Erythroblast (primary cell): ENCODE measurements around the gene SPSB4.

Experiments
- DNase-seq, 2 experiments: peaks; one replicate each; lab custom pipeline; 2025; lab: John Stamatoyannopoulos, UW
- GATA1 ChIP-seq: IDR thresholded peaks from 2 replicates; pipeline ENCODE4 v1.6.1; 2011; ENCODE audit warnings: low read depth, mild to moderate bottlenecking, control low read depth, low read length, moderate library complexity
- POLR2A ChIP-seq: IDR thresholded peaks from 2 replicates; pipeline ENCODE4 v1.6.1; 2011; ENCODE audit warnings: mild to moderate bottlenecking, low read length

Gene SPSB4

DNA sequence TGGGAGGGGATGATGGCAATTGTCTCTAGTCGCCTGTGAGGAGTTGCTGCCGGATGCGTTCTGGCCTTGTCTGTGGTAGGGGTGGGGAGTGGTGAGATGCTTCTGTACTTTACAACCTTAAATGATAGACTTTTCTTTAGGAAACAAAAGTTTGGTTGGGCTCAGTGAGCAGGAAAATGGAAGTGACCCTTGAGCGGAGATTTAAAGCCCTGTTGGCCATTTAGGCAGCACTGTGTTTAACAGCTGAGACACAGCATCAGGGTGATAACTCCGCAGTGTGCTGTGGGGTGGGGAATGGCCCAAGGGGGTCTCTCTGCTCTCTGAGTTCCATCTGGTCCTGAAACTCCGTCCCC, 36.6 kb downstream of the SPSB4 start:
- no peak for TF ChIP-seq POLR2A
- TF ChIP-seq GATA1: no peak

DNA sequence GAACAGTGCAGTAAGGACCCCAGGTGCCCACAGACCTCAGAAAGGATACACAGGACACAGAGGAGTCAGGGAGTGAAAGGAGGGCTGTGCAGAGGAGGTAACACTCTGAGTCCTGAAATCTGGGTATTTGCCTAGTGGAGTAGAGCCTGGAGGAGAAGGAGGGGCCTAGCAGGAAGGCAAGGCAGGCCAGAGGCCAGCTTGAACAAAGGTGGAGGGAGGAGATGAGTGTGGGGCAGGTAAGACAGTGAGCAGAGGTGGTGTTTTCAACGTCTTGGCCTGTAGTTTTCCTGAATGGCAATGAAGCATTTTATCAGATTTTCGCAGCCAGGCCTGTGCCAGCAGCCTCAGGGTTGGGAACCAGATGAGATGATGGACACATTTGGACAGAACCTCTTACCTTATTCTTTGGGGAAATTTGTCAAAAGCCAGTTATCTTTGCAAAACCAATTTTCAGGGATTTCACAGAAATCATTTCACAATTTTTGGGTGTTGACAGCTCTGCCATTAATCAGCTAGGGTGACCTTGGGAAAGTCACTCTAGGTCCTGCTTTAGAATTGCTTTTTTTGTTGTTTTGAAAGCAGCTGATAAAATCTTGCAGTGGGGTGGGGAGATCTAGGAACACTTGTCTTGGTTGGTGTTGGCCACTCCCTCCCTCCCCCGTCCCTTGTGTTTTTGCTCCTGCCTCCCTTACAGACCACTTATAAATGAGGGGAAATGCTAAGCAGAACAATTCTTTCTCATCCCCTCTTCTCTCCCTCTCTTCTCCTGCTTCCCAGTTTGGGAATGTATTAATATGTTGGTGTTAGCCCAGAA, 38.4 kb downstream of the SPSB4 start:
- no peak for TF ChIP-seq POLR2A
- no peak for TF ChIP-seq GATA1
- no peak for DNase-seq

More for the DNA sequence above, 36.6 kb downstream of the SPSB4 start:
- DNase-seq: no peak

DNA sequence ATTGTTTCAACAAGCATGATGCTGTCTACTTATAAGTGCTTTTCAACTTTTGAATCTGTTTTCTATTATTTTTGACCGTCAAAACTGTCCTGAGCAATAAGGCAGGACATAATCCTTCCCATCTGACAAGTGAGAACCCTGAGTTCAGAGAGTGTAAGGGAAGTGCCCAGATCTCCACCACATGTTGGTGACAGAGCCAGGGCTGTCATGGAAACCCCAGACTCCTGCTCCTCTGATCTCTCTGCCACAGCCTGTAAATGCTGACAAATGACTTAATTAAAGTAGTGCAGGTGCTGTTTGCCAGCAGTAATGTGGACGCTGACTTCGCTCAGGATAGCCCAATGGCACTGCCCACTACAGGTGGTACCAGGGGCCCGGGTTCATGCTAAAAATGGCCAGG, 40.3 kb downstream of the SPSB4 start:
- TF ChIP-seq GATA1 (no peak), POLR2A (no peak)
- DNase-seq: no peak

DNA sequence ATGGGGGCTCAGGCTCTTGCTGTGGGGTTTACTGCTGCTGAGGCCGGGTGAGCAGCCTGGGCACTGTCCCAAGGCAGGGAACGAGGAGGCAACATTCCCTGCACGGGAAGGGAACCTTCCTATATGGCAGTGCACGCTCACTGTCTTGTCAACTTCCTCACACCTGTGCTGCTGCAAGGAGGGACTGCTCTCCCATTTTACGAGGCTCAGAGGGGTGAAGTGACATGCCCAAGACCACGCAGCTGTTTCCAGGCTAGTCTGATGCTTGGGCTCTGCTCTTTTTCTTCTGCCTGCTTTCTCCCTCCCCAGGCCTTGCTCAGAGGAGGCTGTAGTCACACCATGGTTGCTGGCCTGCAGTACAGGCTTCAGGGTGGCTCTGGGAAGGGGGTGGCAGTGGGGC, 41.5 kb downstream of the SPSB4 start:
- no peak for DNase-seq
- TF ChIP-seq GATA1 (no peak), POLR2A (no peak)

DNA sequence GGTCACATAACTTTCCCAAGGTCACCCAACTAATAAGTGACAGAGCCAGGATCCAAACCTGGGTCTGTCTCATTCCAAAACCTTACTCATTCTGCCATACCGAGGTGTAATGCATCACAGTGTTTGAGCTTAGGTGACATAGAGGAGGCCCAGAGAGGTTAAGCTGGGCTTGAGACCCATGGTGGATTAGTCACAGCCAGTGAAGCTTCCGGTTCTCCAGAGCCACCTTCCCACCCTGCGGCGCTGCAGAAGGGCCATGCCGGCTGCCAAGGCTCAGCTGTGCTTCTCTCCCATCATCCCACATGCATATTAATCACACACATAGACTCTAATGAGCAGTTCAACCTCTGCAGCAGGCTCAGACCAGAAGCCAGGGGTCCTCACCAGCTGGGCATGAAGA, 42.2 kb downstream of the SPSB4 start:
- TF ChIP-seq POLR2A (no peak), GATA1 (no peak)

DNA sequence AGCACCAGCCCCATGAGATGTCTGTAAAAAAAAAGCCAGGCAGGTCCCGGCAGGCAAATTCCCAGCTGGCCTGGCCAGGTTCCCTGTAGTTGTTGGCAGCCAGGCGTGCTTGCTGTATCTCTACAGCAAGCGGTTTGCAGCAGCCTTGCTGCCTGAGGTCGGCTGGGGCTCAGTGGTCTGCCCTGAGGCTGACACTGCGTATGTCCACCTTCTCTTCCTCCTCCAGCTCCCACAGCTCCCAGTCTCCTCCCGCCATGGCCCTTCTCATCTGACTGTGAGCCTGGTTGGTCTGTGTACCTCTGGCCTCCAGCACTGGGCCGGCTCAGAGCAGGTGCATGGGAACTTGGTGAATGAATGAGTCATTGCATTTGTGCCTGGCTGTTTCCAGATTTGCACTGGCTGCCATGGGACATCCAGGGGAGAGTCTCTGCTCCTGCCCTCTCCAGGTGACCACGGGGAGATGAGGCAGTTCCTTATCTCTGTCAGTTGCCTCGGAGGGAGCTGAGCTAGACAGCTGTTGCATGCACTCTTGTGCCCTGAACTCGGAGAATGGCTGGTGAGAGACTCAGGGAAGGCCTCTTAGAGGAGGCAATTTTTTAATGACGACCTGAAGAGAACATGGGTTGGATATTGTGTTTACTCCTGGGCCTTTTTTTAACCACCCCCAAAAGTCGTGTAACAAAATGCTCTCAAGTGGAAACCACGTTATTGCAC, 43.0 kb downstream of the SPSB4 start:
- DNase-seq: no peak

More for the DNA sequence above, 42.2 kb downstream of the SPSB4 start:
- DNase-seq: no peak

DNA sequence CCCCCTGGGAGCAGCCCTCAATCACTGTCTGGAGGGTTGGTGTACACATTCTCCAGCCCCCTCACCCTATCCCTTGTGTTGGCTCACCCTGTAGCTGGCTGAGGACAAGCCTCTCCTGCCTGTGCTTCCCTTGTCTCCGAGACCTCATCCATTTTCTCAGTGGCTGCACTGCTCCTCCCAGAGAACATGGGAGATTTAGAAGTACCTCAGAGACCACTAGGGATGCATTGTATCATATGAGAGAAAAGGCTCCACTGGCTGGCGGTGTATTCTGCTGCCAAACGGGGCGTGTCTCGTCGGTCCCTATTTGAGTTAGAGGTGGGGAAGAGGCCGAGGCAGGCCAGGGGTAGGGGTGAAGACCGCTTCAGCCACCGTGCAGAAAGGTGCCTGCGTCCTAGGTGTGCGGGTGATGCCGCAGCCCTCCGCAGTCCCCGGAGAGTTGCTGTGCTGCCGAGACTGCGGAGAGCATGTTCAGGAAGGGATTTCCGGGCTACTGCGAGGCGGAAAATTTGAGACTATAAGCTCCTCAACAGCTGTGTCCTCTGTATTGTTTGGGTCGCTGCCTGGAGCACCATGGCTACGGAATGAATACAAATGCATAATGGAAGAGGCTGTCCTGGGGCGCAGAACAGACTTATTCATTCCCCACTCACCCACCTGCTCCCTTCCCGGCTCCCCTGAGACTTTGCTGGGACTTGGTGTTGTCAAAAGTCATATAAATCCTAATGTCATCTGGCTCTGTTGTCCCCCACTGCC, 43.8 kb downstream of the SPSB4 start:
- TF ChIP-seq GATA1: no peak
- no peak for TF ChIP-seq POLR2A

More for the DNA sequence above, 43.0 kb downstream of the SPSB4 start:
- TF ChIP-seq POLR2A: no peak
- no peak for TF ChIP-seq GATA1

DNA sequence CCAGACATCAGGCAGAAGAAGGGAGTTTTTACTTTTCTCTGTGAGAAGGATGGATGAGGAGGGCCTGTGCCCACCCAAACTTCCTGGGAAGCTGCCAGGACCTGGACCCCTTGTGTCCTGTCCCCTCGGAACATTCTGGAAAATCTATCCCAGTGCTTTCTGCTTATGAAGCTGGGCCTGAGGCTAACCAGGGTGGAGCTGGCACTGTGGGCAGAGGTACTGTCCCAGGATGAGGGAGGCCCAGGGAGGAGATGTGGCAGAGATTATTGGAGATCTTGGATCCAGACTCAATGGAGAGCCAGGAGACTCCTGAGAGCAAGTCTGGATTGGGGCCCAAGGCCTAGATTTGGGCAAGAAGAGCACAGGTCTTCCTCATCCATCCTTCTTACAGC, 44.4 kb downstream of the SPSB4 start:
- DNase-seq: no peak
- TF ChIP-seq GATA1 (no peak), POLR2A (no peak)

More for the DNA sequence above, 43.8 kb downstream of the SPSB4 start:
- DNase-seq: no peak

DNA sequence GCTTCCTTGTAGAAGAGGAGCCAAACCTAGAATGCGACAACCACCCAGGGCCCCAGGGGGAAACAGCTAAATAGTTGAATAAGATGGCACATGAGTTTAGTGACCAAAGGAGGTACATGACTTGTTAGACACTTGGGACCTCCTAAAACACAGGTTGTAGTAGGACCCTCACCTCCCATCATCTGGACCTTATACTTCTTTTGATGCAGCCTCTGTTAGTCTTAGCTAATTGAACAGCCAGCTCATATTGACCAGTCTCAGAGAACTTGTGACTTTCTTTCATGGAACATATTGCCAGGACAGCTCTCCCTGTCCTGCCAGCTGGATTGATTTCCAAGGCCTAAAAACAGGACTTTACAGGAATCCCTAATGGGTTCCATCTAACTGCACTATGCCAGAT, 45.0 kb downstream of the SPSB4 start:
- DNase-seq: no peak
- TF ChIP-seq GATA1: no peak
- no peak for TF ChIP-seq POLR2A

DNA sequence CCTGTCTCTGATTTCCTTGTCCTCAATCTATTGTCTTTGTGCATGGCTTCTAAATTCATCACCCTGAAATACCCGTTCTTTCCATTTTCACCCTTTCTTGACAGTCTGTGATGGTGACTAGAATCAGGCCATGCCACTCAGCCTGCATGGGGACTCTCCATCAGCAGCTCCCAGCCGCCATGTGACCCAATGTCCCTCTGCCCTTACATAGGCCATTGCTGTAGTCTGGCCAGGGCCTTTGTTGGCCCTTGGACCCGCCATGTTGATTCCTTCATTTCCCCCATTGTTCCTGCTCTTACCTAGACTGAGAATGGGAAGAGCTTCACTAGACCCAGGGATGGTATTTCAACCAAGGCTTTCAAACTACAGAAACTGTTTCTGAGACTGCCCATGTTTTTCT, 45.8 kb downstream of the SPSB4 start:
- no peak for TF ChIP-seq GATA1
- TF ChIP-seq POLR2A: no peak
- DNase-seq: no peak

DNA sequence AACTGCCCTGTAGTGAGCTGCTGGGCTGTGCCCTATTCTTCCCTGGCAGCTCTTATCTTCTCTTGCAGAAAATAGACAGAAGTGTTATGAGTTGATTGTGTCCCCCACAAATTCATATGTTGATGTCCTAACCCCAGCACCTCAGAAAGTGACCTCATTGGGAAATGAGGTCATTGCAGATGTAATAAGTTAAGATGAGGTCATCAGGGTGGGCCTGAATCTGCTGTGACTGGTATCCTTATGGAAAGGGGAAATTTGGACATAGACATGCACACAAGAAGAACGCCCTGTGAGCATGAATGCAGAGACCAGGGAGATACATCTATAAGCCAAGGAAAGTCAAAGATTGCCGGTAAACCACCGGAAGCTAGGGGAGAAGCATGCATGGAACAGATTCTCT, 49.0 kb downstream of the SPSB4 start:
- TF ChIP-seq GATA1 (no peak), POLR2A (no peak)

DNA sequence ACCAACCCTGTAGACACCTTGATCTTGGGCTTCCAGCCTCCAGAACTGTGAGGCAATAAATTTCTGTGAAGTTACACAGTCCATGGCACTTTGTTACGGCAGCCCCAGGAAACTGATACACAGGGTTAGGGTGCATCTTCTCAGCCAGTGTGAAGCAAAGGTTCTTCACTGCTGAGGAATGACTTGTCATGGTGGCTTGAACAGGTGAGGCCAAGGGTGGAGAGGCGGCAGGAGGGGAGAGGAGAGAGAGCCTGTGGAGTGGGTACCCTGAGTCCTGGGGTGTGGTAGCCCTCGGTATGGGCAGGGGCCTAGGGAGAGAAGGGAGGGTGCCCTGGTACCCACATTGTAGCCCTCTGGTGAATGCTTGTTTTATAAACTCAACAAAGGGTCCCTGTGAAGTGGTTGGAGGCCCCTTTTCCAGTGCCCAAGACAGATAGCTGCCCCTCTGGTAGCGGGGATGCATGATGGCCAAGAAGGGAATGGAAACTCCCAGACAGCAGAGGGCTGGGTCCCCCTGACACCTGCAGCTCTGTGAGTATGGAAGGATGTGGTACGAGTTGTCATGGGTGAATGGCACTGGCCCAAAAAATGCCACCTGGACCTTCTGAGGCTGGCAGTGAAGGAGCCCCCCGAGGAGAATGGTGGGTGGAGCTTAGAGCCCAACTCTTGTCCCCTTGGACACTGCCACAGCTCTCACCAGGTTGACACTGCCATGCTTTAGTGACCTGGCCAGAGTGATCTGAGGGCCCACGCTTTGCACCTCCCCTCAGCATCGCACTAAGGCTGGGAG, 49.6 kb downstream of the SPSB4 start:
- DNase-seq: no peak

More for the DNA sequence above, 49.0 kb downstream of the SPSB4 start:
- peak in 1 of 2 experiments; percentile 15 for DNase-seq

DNA sequence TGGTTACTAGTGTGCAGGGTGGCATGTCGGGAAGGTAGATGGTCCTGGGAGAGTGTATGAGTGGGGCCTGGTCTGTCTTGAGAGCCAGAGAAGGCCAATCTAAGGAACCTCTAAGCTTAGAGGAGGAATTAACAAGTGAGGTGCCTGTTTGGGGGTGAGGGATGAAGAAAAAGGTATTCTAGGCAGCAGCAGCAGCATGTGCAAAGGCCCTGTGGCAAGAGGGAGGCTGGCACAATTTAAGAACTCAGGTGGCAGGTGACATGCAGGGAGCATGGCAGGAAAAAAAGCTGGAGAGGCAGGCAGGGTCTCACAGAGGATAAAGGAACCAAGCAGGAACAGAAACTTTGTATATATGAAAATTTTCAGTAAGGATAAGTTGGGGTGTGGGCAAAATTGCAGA, 51.2 kb downstream of the SPSB4 start:
- no peak for DNase-seq
- no peak for TF ChIP-seq POLR2A
- TF ChIP-seq GATA1: no peak

More for the DNA sequence above, 49.6 kb downstream of the SPSB4 start:
- no peak for TF ChIP-seq GATA1
